ENCODE measurements around the gene EPN2. TPM values are rescaled to one million over a fixed set of nuclear protein-coding genes. Genes with fewer than 3 reads are reported as not detected.

Gene EPN2
- total RNA-seq, 1 experiment from 2014 or later = 57.8 TPM

DNA sequence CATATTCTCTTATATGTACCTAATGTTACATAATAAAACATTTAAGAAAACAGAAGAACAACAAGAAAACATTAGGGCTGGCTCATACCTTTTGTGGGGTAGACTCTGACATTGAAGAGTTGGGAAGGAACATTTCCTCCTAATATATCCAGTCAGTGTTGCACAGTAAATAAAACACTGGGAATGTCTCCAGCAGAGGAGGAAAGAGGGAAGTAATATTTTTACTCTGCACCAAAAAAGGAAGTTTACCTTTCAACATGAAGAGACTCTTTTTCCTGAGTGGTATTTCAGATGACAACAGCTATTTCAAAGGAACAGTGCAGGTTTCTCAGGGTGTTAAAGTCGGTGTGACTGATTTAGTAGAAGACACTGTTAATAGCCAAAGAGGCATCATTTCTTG, 31.9 kb downstream of the EPN2 start:
- Mint-ChIP-seq H3K4me1 (peaks cover 47 to 56% of the 10 kb centered on the region in 2 experiments), H3K27me3 (ENCODE audit: low read depth) (no peaks in the 10 kb centered on the region), H3K27ac (no peak overlapping the region), H3K36me3 (ENCODE audit: insufficient read depth in 1 of 3, low read depth in 3 of 3) (peaks cover 4 to 11% (median 5%) of the 10 kb centered on the region in 3 experiments; a peak in 5 of 7 replicates), H3K9me3 (no peaks in the 10 kb centered on the region), H3K4me3 (no peak overlapping the region)
- Histone ChIP-seq H2AFZ (ENCODE audit: low read length) (no peak overlapping the region), H3K27ac (ENCODE audit: insufficient read length, low read depth, low read length) (no peak overlapping the region), H4K91ac (ENCODE audit: insufficient read length, low read depth, low read length) (no peak overlapping the region), H3K14ac (ENCODE audit: insufficient read depth, low read length) (no peak overlapping the region), H3K23me2 (ENCODE audit: insufficient read length, low read depth, low read length, poor library complexity, severe bottlenecking) (no peaks in the 10 kb centered on the region), H2BK12ac (ENCODE audit: insufficient read length, low read depth, low read length) (no peak overlapping the region), H4K8ac (replicated peaks; ENCODE audit: insufficient read length, low read depth, low read length) (no peak overlapping the region), H3K9ac (ENCODE audit: extremely low read depth, insufficient read length, low read length) (no peak overlapping the region), H3K23ac (ENCODE audit: insufficient read length, low read depth, low read length) (no peak overlapping the region), H3K4ac (ENCODE audit: low read depth, low read length) (no peak overlapping the region), H3K9me3 (ENCODE audit: control insufficient read depth, low read depth, low read length) (no peaks in the 10 kb centered on the region), H3K18ac (ENCODE audit: insufficient read length, low read depth, low read length) (no peak overlapping the region), H2AK5ac (ENCODE audit: insufficient read length, low read length) (no peak overlapping the region), H2BK5ac (ENCODE audit: insufficient read length, low read length) (no peak overlapping the region), H4K20me1 (ENCODE audit: control insufficient read depth, insufficient read depth, insufficient read length) (no peaks in the 10 kb centered on the region), H3K4me2 (ENCODE audit: insufficient read depth, insufficient read length, low read length) (no peak overlapping the region), H3K27me3 (ENCODE audit: insufficient read depth, low read length) (no peaks in the 10 kb centered on the region), H3K56ac (ENCODE audit: insufficient read length, low read depth, low read length) (no peak overlapping the region), H2BK120ac (ENCODE audit: low read depth, low read length, poor library complexity, severe bottlenecking) (no peak overlapping the region), H3K79me2 (ENCODE audit: insufficient read depth, low read length) (peaks cover 4% of the 10 kb centered on the region; the same call in 1 of the 2 replicates), H4K5ac (ENCODE audit: insufficient read length, low read depth, low read length) (no peak overlapping the region), H2BK20ac (ENCODE audit: low read depth, low read length, poor library complexity, severe bottlenecking) (no peak overlapping the region), H3K79me1 (ENCODE audit: insufficient read depth, low read depth, low read length, poor library complexity, severe bottlenecking) (peaks cover 4% of the 10 kb centered on the region), H3T11ph (ENCODE audit: low read length) (no peak overlapping the region), H3K4me1 (ENCODE audit: insufficient read depth, low read length) (0 out of 2 replicates have a peak, but pooled peaks cover 4% of the 10 kb centered on the region), H2BK15ac (ENCODE audit: low read depth, low read length) (no peak overlapping the region)
- WGBS (ENCODE audit: extremely low coverage, insufficient read length, low lambda C conversion rate) = no CpG with 5 or more reads among the region's 1 CpG
- TF ChIP-seq, protein P1, sequence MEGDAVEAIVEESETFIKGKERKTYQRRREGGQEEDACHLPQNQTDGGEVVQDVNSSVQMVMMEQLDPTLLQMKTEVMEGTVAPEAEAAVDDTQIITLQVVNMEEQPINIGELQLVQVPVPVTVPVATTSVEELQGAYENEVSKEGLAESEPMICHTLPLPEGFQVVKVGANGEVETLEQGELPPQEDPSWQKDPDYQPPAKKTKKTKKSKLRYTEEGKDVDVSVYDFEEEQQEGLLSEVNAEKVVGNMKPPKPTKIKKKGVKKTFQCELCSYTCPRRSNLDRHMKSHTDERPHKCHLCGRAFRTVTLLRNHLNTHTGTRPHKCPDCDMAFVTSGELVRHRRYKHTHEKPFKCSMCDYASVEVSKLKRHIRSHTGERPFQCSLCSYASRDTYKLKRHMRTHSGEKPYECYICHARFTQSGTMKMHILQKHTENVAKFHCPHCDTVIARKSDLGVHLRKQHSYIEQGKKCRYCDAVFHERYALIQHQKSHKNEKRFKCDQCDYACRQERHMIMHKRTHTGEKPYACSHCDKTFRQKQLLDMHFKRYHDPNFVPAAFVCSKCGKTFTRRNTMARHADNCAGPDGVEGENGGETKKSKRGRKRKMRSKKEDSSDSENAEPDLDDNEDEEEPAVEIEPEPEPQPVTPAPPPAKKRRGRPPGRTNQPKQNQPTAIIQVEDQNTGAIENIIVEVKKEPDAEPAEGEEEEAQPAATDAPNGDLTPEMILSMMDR (conservative IDR thresholded peaks at IDR 0.05) = no peak
- no peak for DNase-seq

Measured in H9 (cell line).